ENCODE measurements around the gene RASSF9. TPM values are rescaled to one million over a fixed set of nuclear protein-coding genes. Genes with fewer than 3 reads are reported as not detected.

RASSF9 gene
- total and polyA plus RNA-seq, 10 of the 15 experiments (the other 5 are each of a cell fraction or from before 2014, with no cell fraction given), result under 0.01 to 0.10 TPM; not detected in 8

DNA sequence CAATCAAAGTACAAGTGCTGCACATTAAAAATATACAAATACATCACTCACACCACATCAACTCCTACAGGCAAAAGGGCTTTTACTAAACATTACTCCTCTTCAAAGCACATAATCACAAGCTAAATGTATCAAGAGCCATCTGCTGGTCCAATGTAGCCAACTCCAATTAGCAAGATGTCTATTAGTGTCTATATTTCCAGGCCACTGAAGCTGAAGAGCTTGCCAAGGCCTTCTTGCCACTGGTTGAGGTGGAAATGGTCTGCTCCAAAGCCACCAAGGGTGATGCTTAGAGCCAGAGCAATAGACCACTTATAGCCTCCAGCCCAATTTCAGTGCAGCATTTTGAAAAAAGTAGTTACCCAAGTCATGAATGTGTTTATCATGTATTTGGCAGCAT is 54.4 kb downstream of the RASSF9 start:
- intact Hi-C loops (cut with micrococcal nuclease; ENCODE audit: unreplicated experiment), result no loop called here

DNA sequence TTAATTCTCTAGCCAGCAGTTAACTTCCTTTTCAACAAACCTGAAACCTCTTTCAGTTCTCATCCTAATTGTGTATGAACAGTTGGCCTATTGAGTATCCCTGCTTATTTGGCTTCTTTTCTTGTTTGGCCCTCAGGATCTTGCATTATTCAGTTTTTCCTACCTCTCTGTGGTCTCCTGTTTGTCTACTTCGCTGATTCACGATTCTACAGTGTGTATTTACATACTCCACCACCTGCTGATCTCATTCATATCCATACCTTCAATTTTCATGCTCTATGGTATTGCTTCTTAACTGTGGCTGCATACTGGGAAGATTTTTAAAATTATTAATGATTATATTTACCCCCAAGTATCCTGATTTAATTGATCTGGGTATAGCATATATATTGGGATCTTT is 56.4 kb downstream of the RASSF9 start:
- H3K4me3 ChIP-seq, result no peak overlapping the region
- no peak overlapping the region for H3K27ac ChIP-seq (ENCODE audit: control insufficient read depth, insufficient read depth)
- no peaks in the 10 kb centered on the region for H3K79me2 ChIP-seq (ENCODE audit: control insufficient read depth, insufficient read depth, low read length)
- no peaks in the 10 kb centered on the region for H3K27me3 ChIP-seq (replicated peaks in 1 of 2; ENCODE audit: control insufficient read depth in 2 of 2, insufficient read depth in 2 of 2, low read length in 1 of 2)
- FAIRE-seq (no peak), ATAC-seq (no peak), DNase-seq (ENCODE audit: low read depth, low spot score) (no peak)
- POLR2A ChIA-PET, result no interaction called here
- no peak overlapping the region for H3K9ac ChIP-seq (ENCODE audit: control insufficient read depth, insufficient read depth, low read length)
- H2AFZ ChIP-seq (ENCODE audit: control insufficient read depth, low read depth, low read length), result no peak overlapping the region
- TF ChIP-seq ESRRA (IDR thresholded peaks at IDR 0.05; ENCODE audit: low read length) (no peak), ZSCAN29 (IDR thresholded peaks at IDR 0.05) (no peak), STAT3 (IDR thresholded peaks at IDR 0.05; ENCODE audit: low read depth, low read length) (no peak)
- TF ChIP-seq, protein P1, sequence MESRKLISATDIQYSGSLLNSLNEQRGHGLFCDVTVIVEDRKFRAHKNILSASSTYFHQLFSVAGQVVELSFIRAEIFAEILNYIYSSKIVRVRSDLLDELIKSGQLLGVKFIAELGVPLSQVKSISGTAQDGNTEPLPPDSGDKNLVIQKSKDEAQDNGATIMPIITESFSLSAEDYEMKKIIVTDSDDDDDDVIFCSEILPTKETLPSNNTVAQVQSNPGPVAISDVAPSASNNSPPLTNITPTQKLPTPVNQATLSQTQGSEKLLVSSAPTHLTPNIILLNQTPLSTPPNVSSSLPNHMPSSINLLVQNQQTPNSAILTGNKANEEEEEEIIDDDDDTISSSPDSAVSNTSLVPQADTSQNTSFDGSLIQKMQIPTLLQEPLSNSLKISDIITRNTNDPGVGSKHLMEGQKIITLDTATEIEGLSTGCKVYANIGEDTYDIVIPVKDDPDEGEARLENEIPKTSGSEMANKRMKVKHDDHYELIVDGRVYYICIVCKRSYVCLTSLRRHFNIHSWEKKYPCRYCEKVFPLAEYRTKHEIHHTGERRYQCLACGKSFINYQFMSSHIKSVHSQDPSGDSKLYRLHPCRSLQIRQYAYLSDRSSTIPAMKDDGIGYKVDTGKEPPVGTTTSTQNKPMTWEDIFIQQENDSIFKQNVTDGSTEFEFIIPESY (IDR thresholded peaks at IDR 0.05), result no peak
- H3K4me2 ChIP-seq (ENCODE audit: control insufficient read depth, insufficient read depth), result no peak overlapping the region
- CTCF ChIA-PET, result no interaction called here
- H4K20me1 ChIP-seq (ENCODE audit: control insufficient read depth, insufficient read depth), result no peaks in the 10 kb centered on the region
- no peaks in the 10 kb centered on the region for H3K36me3 ChIP-seq (ENCODE audit: control insufficient read depth in 2 of 2, insufficient read depth in 2 of 2, low read length in 1 of 2)
- intact Hi-C loops (cut with micrococcal nuclease; ENCODE audit: unreplicated experiment), result no loop called here
- 0% methylated on average over 2 of the region's 2 CpGs for WGBS (ENCODE audit: insufficient coverage, insufficient replicate concordance, low lambda C conversion rate, missing lambda C conversion rate)
- no TSS peak for BruUV-seq (replicated peaks)
- H3K9me3 ChIP-seq (replicated peaks; ENCODE audit: control insufficient read depth, insufficient read depth, low read length), result no peaks in the 10 kb centered on the region
- in situ Hi-C loops (cut with MboI), result no loop called here
- SMC1A ChIA-PET (ENCODE audit: uncharacterized antibody, unreplicated experiment), result no interaction called here
- H3K4me1 ChIP-seq (ENCODE audit: control insufficient read depth, insufficient read depth, low read length), result no peaks in the 10 kb centered on the region
- RAD21 ChIA-PET (ENCODE audit: unreplicated experiment), result no interaction called here

More for the DNA sequence above, 54.4 kb downstream of the RASSF9 start:
- in situ Hi-C loops (cut with MboI), result no loop called here
- H3K9me3 ChIP-seq (replicated peaks; ENCODE audit: control insufficient read depth, insufficient read depth, low read length), result no peaks in the 10 kb centered on the region
- ChIA-PET CTCF (no interaction called here), POLR2A (no interaction called here), RAD21 (ENCODE audit: unreplicated experiment) (no interaction called here), SMC1A (ENCODE audit: uncharacterized antibody, unreplicated experiment) (no interaction called here)
- H3K9ac ChIP-seq (ENCODE audit: control insufficient read depth, insufficient read depth, low read length), result no peak overlapping the region
- no peak overlapping the region for H3K4me3 ChIP-seq
- no peak for FAIRE-seq
- no peak for ATAC-seq
- no TSS peak for BruUV-seq (replicated peaks)
- no peak overlapping the region for H3K4me2 ChIP-seq (ENCODE audit: control insufficient read depth, insufficient read depth)
- no peaks in the 10 kb centered on the region for H3K4me1 ChIP-seq (ENCODE audit: control insufficient read depth, insufficient read depth, low read length)
- H3K36me3 ChIP-seq (ENCODE audit: control insufficient read depth in 2 of 2, insufficient read depth in 2 of 2, low read length in 1 of 2), result no peaks in the 10 kb centered on the region
- H3K79me2 ChIP-seq (ENCODE audit: control insufficient read depth, insufficient read depth, low read length), result no peaks in the 10 kb centered on the region
- H4K20me1 ChIP-seq (ENCODE audit: control insufficient read depth, insufficient read depth), result no peaks in the 10 kb centered on the region
- no peak overlapping the region for H3K27ac ChIP-seq (ENCODE audit: control insufficient read depth, insufficient read depth)
- DNase-seq (ENCODE audit: low read depth, low spot score), result no peak
- H2AFZ ChIP-seq (ENCODE audit: control insufficient read depth, low read depth, low read length), result no peak overlapping the region
- no peaks in the 10 kb centered on the region for H3K27me3 ChIP-seq (replicated peaks in 1 of 2; ENCODE audit: control insufficient read depth in 2 of 2, insufficient read depth in 2 of 2, low read length in 1 of 2)
- TF ChIP-seq PAX5 (IDR thresholded peaks at IDR 0.05; ENCODE audit: borderline replicate concordance, low read depth, low read length) (no peak), ZNF274 (IDR thresholded peaks at IDR 0.05; ENCODE audit: insufficient read depth, insufficient read length) (no peak), BHLHE40 (IDR thresholded peaks at IDR 0.05; ENCODE audit: borderline replicate concordance in 1 of 2, low read depth in 2 of 2, low read length in 1 of 2) (no peak), SMAD1 (IDR thresholded peaks at IDR 0.05; ENCODE audit: low read depth, partially characterized antibody) (no peak), RAD21 (IDR thresholded peaks at IDR 0.05; ENCODE audit: insufficient read depth, low read depth, low read length) (no peak), MYB (IDR thresholded peaks at IDR 0.05; ENCODE audit: borderline replicate concordance, low read depth, low read length) (no peak), SREBF2 (IDR thresholded peaks at IDR 0.05; ENCODE audit: low read length) (no peak), CHD1 (IDR thresholded peaks at IDR 0.05; ENCODE audit: low read depth, low read length) (no peak)
